ENCODE measurements around the gene PLEKHM3.

PLEKHM3 gene

DNA sequence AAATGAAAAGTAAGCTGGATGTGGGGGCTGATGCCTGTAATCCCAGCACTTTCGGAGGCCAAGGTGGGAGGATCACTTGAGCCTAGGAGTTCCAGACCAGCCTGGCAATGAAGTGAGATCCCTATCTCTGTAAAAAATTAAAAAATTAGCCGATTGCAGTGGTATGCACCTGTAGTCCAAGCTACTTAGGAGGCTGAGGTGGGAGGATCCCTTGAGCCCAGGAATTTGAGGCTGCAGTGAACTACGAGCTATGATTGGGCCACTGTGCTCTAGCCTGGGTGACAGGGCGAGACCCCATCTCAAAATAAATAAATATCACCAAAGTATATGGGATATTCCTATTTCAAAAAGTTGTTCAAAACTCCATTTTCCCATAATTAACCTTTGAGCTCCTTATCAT, 154.5 kb downstream of the PLEKHM3 start:
- TF ChIP-seq TCF12 (IDR thresholded peaks at IDR 0.05; ENCODE audit: low read depth) (no peak), CREB1 (IDR thresholded peaks at IDR 0.05; ENCODE audit: low read depth) (no peak), TAF1 (IDR thresholded peaks at IDR 0.05; ENCODE audit: low read depth) (no peak)

DNA sequence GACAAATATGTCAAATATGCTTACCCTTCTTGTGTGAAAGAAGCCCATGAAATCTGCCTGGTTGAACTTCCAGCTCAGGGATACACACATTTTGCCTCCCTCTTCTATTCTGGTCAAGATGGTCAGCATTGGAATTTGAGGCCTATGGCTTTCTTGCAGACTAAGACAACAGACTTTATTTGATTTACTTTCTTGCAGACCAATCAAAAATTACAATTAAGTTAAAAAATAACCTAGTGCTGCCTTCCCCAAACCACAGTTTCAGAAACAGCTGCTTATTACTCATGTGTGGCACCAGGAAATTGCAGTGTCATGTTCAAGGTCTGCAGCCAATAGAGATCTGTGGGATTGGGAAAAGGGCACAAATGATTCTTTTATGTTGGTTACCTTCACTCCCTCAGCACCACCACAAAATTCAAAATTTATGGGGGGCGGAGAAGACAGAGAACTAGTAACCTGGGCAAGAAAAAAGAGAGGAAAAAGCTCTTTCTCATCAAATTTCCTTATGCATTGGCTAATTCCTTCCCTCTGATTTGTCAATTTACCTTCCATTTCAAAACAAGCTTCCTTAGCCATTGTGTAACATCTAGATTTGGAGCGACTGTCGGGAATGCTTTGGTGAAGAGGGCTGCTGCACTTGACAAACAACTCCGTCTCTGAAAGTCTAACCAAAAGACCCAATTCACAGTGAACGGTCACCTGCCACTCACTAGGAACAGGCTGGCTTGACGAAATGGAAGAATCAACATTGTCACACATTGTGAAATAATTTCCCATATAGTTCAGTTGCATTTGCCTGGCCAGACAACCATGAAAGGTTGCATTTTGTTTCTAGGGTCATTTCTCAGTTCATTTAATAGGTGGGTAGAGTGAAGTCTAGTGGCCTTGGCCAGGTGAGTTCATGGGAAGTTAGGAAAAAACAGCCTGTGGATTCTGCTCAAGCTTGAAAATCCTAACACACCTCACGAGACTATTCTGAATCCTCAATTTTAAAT, 155.2 kb downstream of the PLEKHM3 start:
- TF ChIP-seq RAD21 (IDR thresholded peaks at IDR 0.05; ENCODE audit: low read depth): no peak
- no peak for TF ChIP-seq NFIC (IDR thresholded peaks at IDR 0.05)
- TF ChIP-seq TEAD4 (IDR thresholded peaks at IDR 0.05): no peak
- TF ChIP-seq EP300 (IDR thresholded peaks at IDR 0.05; ENCODE audit: borderline replicate concordance): no peak
- TF ChIP-seq, protein P1, sequence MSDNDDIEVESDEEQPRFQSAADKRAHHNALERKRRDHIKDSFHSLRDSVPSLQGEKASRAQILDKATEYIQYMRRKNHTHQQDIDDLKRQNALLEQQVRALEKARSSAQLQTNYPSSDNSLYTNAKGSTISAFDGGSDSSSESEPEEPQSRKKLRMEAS (IDR thresholded peaks at IDR 0.05): no peak

DNA sequence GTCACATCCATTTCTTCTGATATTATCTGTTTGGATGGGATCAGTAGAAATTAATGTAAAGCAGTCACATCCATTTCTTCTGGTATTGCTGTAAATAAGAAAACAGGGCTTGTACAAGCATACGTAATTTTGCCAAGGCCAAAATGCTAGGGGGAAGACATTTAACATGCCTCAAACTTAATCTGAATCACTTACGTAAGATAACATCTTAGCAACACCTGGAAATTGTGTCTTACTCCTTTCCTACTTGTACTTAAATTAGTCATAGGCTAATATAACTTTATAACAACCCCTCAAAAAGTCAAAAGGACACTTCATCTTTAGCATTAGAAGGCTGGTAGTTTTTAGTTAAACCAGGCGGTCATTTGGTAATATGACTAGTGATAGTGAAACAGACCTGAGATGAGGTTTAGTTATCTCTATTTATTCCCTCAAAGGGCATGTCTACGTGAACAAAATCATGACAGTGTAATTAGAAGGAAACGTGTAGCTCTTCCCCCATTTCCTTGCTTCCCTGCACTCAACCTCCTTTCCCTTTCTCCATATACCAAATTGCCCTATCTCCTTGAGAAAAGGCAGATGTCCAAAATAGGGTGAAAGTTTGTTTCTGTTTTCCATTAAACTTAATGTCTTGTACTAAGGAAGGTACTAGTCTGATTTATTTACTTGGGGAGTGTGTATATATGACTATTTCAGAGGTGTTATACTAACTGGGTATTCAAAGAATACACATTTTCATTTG, 156.3 kb downstream of the PLEKHM3 start:
- no peak for TF ChIP-seq FOXM1 (IDR thresholded peaks at IDR 0.05; ENCODE audit: borderline replicate concordance, low read depth)
- TF ChIP-seq, protein P1 (IDR thresholded peaks at IDR 0.05): no peak
- TF ChIP-seq CREB1 (IDR thresholded peaks at IDR 0.05; ENCODE audit: low read depth): no peak
- no peak for TF ChIP-seq RAD21 (IDR thresholded peaks at IDR 0.05; ENCODE audit: low read depth)
- TF ChIP-seq CEBPB (IDR thresholded peaks at IDR 0.05): no peak
- TF ChIP-seq ZBTB7A (IDR thresholded peaks at IDR 0.05; ENCODE audit: low read depth): no peak
- TF ChIP-seq NFIC (IDR thresholded peaks at IDR 0.05): no peak
- no peak for TF ChIP-seq TAF1 (IDR thresholded peaks at IDR 0.05; ENCODE audit: low read depth)

GRCh38 chr2:207867905-207868304, 157.4 kb downstream of the PLEKHM3 start:
- TF ChIP-seq FOXM1 (IDR thresholded peaks at IDR 0.05; ENCODE audit: borderline replicate concordance, low read depth): no peak

- TF ChIP-seq CREB1 (IDR thresholded peaks at IDR 0.05; ENCODE audit: low read depth): no peak
- TF ChIP-seq TEAD4 (IDR thresholded peaks at IDR 0.05): peak; percentile 38; the same call in 1 of the 2 replicates
- TF ChIP-seq NFIC (IDR thresholded peaks at IDR 0.05): peak; percentile 57
These were observed 158.3 kb downstream of the PLEKHM3 start for GRCh38 chr2:207867056-207867455.

DNA sequence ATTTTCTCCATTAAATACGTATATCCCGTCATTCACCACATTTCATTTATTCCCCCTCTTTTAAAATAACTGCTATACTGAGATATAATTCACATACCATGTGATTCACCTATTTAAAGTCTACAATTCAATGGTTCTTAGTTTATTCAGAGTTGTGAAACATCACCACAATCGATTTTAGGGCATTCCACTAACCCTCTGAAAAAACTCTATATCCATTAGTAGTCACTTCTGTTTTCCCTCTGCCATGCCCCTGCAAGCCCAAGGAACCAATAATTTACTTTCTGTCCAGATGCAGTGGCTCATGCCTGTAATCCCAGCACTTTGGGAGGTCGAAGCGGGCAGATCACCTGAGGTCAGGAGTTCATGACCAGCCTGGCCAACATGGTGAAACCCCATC, 160.1 kb downstream of the PLEKHM3 start:
- TF ChIP-seq USF1 (IDR thresholded peaks at IDR 0.05): no peak
- TF ChIP-seq TCF12 (IDR thresholded peaks at IDR 0.05; ENCODE audit: low read depth): no peak
- no peak for TF ChIP-seq ZBTB7A (IDR thresholded peaks at IDR 0.05; ENCODE audit: low read depth)
- no peak for TF ChIP-seq RAD21 (IDR thresholded peaks at IDR 0.05; ENCODE audit: low read depth)
- TF ChIP-seq EGR1 (IDR thresholded peaks at IDR 0.05): no peak
- TF ChIP-seq NFIC (IDR thresholded peaks at IDR 0.05): no peak

DNA sequence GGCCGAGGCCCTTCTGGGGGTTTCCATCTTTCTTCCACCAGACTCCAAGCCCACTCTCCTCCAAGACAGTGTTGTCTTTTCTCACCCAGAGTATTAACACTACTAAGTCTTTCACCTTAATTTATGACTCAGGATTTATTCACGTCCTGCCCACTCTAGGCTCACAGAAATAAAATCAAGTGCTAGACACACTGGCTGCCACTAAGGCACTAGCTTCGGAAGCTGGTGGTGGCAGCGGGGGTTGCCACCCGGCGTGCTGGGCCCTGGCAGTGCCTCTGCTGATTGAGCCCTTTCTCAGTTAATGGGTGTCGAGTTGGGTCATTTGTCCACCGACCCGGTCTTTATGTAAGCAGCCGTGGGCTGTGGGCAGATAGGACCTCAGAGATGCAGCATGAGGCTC, 162.0 kb downstream of the PLEKHM3 start:
- no peak for TF ChIP-seq TCF12 (IDR thresholded peaks at IDR 0.05; ENCODE audit: low read depth)
- no peak for TF ChIP-seq EGR1 (IDR thresholded peaks at IDR 0.05)
- TF ChIP-seq, protein P2, sequence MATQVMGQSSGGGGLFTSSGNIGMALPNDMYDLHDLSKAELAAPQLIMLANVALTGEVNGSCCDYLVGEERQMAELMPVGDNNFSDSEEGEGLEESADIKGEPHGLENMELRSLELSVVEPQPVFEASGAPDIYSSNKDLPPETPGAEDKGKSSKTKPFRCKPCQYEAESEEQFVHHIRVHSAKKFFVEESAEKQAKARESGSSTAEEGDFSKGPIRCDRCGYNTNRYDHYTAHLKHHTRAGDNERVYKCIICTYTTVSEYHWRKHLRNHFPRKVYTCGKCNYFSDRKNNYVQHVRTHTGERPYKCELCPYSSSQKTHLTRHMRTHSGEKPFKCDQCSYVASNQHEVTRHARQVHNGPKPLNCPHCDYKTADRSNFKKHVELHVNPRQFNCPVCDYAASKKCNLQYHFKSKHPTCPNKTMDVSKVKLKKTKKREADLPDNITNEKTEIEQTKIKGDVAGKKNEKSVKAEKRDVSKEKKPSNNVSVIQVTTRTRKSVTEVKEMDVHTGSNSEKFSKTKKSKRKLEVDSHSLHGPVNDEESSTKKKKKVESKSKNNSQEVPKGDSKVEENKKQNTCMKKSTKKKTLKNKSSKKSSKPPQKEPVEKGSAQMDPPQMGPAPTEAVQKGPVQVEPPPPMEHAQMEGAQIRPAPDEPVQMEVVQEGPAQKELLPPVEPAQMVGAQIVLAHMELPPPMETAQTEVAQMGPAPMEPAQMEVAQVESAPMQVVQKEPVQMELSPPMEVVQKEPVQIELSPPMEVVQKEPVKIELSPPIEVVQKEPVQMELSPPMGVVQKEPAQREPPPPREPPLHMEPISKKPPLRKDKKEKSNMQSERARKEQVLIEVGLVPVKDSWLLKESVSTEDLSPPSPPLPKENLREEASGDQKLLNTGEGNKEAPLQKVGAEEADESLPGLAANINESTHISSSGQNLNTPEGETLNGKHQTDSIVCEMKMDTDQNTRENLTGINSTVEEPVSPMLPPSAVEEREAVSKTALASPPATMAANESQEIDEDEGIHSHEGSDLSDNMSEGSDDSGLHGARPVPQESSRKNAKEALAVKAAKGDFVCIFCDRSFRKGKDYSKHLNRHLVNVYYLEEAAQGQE (IDR thresholded peaks at IDR 0.05; ENCODE audit: low read depth): no peak

DNA sequence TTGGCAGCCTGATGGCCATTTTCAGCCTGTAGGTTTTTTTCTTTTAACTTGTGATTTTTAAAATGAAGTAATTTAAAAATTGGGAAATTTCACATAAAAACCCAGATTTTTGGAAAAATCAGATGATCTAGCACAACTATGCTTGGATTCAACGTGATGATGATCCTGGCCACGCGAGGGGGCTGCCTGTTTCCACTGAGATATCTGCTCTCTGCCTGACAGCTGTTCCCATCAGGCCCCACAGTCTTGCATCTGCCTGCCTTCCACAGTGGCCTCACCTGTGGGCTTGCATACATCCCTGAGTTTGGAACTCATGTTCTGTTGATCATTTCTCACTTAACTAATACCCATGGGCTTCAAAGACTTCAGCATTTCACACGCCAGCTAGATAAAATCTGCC, 163.5 kb downstream of the PLEKHM3 start:
- TF ChIP-seq CEBPB (IDR thresholded peaks at IDR 0.05): no peak
- TF ChIP-seq EP300 (IDR thresholded peaks at IDR 0.05; ENCODE audit: borderline replicate concordance): no peak
- TF ChIP-seq TAF1 (IDR thresholded peaks at IDR 0.05; ENCODE audit: low read depth): no peak

- TF ChIP-seq YY1 (IDR thresholded peaks at IDR 0.05; ENCODE audit: low read depth) (no peak), NFIC (IDR thresholded peaks at IDR 0.05) (no peak), EP300 (IDR thresholded peaks at IDR 0.05; ENCODE audit: borderline replicate concordance) (no peak), TEAD4 (IDR thresholded peaks at IDR 0.05) (no peak), ZBTB7A (IDR thresholded peaks at IDR 0.05; ENCODE audit: low read depth) (no peak)
These were observed 164.6 kb downstream of the PLEKHM3 start for GRCh38 chr2:207860685-207861084.
